OCI-LY1 (cell line): Measurements from ENCODE around the gene USP7.
A peak's percentile ranks its signal among the peaks of the same experiment; 100 is the strongest.
"Not testable (repeated sequence)": the region's sequence is repeated elsewhere in the genome, so short reads cannot be mapped to it uniquely, and the experiment has no call there.

Experiments used
- H2AFZ ChIP-seq: fragments of 200-600 bp; sonication (generic), shearing (Covaris generic); 2 replicates; pipeline ENCODE4 v1.6.0; 2014; ENCODE audit warnings: antibody characterized with exemption, mild to moderate bottlenecking, low read length
- H3F3A ChIP-seq: fragments of 200-600 bp; sonication (generic), shearing (Covaris generic); 2 replicates; pipeline ENCODE4 v1.6.0; 2014; ENCODE audit warnings: mild to moderate bottlenecking, antibody characterized with exemption, low read length, moderate library complexity; ENCODE audit not compliant: insufficient read depth
- H3K27ac ChIP-seq: fragments of 200-600 bp; sonication (generic); 2 replicates; pipeline ENCODE4 v1.5.1; 2014; ENCODE audit warnings: low read length, mixed run types, mild to moderate bottlenecking, low read depth; ENCODE audit not compliant: poor library complexity, severe bottlenecking
- H3K27me3 ChIP-seq: fragments of 200-600 bp; sonication (generic); 2 replicates; pipeline ENCODE4 v1.6.0; 2014; ENCODE audit warnings: antibody characterized with exemption, mild to moderate bottlenecking, low read length, moderate library complexity; ENCODE audit not compliant: insufficient read depth
- H3K36me3 ChIP-seq: fragments of 200-600 bp; sonication (generic); 2 replicates; pipeline ENCODE4 v1.6.1; 2014; ENCODE audit warnings: mild to moderate bottlenecking, antibody characterized with exemption, low read length, moderate library complexity, mixed read lengths; ENCODE audit not compliant: insufficient read depth
- H3K4me1 ChIP-seq: fragments of 200-600 bp; sonication (generic); 2 replicates; pipeline ENCODE4 v1.5.1; 2014; ENCODE audit warnings: mild to moderate bottlenecking, low read length, moderate library complexity; ENCODE audit not compliant: insufficient read depth, severe bottlenecking
- H3K4me2 ChIP-seq: fragments of 200-600 bp; sonication (generic), shearing (Covaris generic); 2 replicates; pipeline ENCODE4 v1.6.1; 2014; ENCODE audit warnings: low read length
- H3K4me3 ChIP-seq: fragments of 200-600 bp; sonication (generic); 2 replicates; pipeline ENCODE4 v1.5.1; 2014; ENCODE audit warnings: low read length, low read depth, mild to moderate bottlenecking, mixed read lengths; ENCODE audit not compliant: poor library complexity, severe bottlenecking
- H3K79me2 ChIP-seq: fragments of 200-600 bp; shearing (Covaris generic); 2 replicates; pipeline ENCODE4 v1.6.1; 2016; ENCODE audit warnings: mixed run types, low read length, mixed read lengths; ENCODE audit not compliant: insufficient read depth
- H3K9ac ChIP-seq: fragments of 200-600 bp; sonication (generic), shearing (Covaris generic); 2 replicates; pipeline ENCODE4 v1.6.1; 2014; ENCODE audit warnings: mild to moderate bottlenecking, low read length, mixed read lengths
- H3K9me2 ChIP-seq: fragments of 200-600 bp; sonication (generic), shearing (Covaris generic); 2 replicates; pipeline ENCODE4 v1.6.1; 2014; ENCODE audit warnings: low read depth, mild to moderate bottlenecking, low read length, mixed read lengths
- H3K9me3 ChIP-seq: fragments of 200-600 bp; shearing (Covaris generic); 2 replicates; pipeline ENCODE4 v1.6.1; 2014; ENCODE audit warnings: low read length, mixed read lengths
- H4K20me1 ChIP-seq: fragments of 200-600 bp; sonication (generic), shearing (Covaris generic); 2 replicates; pipeline ENCODE4 v1.6.0; 2016; ENCODE audit warnings: mild to moderate bottlenecking, low read length; ENCODE audit not compliant: insufficient read depth
- CTCF ChIP-seq: fragments of 200-600 bp; sonication (generic), shearing (Covaris generic); IDR thresholded peaks from 2 replicates; pipeline ENCODE4 v1.5.1; 2017; ENCODE audit warnings: mild to moderate bottlenecking, antibody characterized with exemption, low read length, moderate library complexity, mixed read lengths
- EZH2 ChIP-seq: fragments of 200-600 bp; sonication (generic), shearing (Covaris generic); IDR thresholded peaks from 2 replicates; pipeline ENCODE4 v1.8.0; 2017; ENCODE audit warnings: borderline replicate concordance, mixed run types, mild to moderate bottlenecking, antibody characterized with exemption, low read length, moderate library complexity, mixed read lengths

The USP7 gene

GRCh38 chr16:8874388-8874787 lies 89.3 kb downstream of the USP7 start:
- peaks cover 18% of the 10 kb centered on the region for H3K4me1 ChIP-seq
- TF ChIP-seq CTCF (no peak), EZH2 (no peak)

DNA sequence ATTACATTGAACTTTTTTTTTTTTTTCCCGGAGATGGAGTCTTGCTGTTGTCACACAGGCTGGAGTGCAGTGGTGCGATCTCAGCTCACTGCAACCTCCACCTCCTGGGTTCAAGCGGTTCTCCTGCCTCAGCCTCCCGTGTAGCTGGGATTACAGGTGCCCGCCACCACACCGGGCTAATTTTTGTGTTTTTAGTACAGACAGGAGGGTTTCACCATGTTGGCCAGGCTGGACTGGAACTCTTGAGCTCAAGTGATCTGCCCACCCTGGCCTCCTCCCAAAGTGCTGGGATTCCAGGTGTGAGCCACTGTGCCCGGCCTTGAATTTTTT lies 89.9 kb downstream of the USP7 start:
- not testable (repeated sequence) for H3K4me2 ChIP-seq, H3F3A ChIP-seq, H3K36me3 ChIP-seq, H2AFZ ChIP-seq, H3K27ac ChIP-seq, H3K9ac ChIP-seq, H3K9me3 ChIP-seq, H3K9me2 ChIP-seq, H3K4me3 ChIP-seq, H4K20me1 ChIP-seq, H3K27me3 ChIP-seq, H3K79me2 ChIP-seq
- H3K4me1 ChIP-seq, result peaks cover 21% of the 10 kb centered on the region

More at GRCh38 chr16:8874388-8874787, 89.3 kb downstream of the USP7 start:
- H3F3A ChIP-seq, result peaks cover 4% of the 10 kb centered on the region; the same call in 1 of the 2 replicates
- H3K9ac ChIP-seq, result no peak overlapping the region
- no peak overlapping the region for H2AFZ ChIP-seq
- H3K4me2 ChIP-seq, result no peak overlapping the region
- no peaks in the 10 kb centered on the region for H3K9me2 ChIP-seq
- H3K79me2 ChIP-seq, result no peaks in the 10 kb centered on the region
- no peaks in the 10 kb centered on the region for H3K9me3 ChIP-seq
- H3K4me3 ChIP-seq, result no peak overlapping the region
- H3K27ac ChIP-seq, result no peak overlapping the region
- no peaks in the 10 kb centered on the region for H3K36me3 ChIP-seq
- H3K27me3 ChIP-seq, result no peaks in the 10 kb centered on the region
- no peaks in the 10 kb centered on the region for H4K20me1 ChIP-seq

- peaks cover 4% of the 10 kb centered on the region; the same call in 1 of the 2 replicates for H3F3A ChIP-seq
- no peak overlapping the region for H2AFZ ChIP-seq
- H3K4me1 ChIP-seq, result peaks cover 21% of the 10 kb centered on the region
- no peaks in the 10 kb centered on the region for H3K27me3 ChIP-seq
- H3K9me2 ChIP-seq, result no peaks in the 10 kb centered on the region
- H3K27ac ChIP-seq, result no peak overlapping the region
- no peaks in the 10 kb centered on the region for H3K36me3 ChIP-seq
- TF ChIP-seq EZH2 (no peak), CTCF (peak; percentile 30; the same call in 1 of the 2 replicates)
- no peak overlapping the region for H3K4me3 ChIP-seq
- no peaks in the 10 kb centered on the region for H4K20me1 ChIP-seq
- H3K9me3 ChIP-seq, result no peaks in the 10 kb centered on the region
- no peak overlapping the region for H3K9ac ChIP-seq
- no peak overlapping the region for H3K4me2 ChIP-seq
- no peaks in the 10 kb centered on the region for H3K79me2 ChIP-seq
These were observed 90.5 kb downstream of the USP7 start for GRCh38 chr16:8872967-8873865.

- H2AFZ ChIP-seq, result no peak overlapping the region
- no peak overlapping the region for H3K4me2 ChIP-seq
- no peaks in the 10 kb centered on the region for H3K9me3 ChIP-seq
- H3K4me1 ChIP-seq, result peaks cover 23% of the 10 kb centered on the region
- H3F3A ChIP-seq, result peaks cover 4% of the 10 kb centered on the region; the same call in 1 of the 2 replicates
- TF ChIP-seq CTCF (no peak), EZH2 (no peak)
- H3K9ac ChIP-seq, result no peak overlapping the region
- H3K36me3 ChIP-seq, result no peaks in the 10 kb centered on the region
- H3K27ac ChIP-seq, result no peak overlapping the region
- no peaks in the 10 kb centered on the region for H3K27me3 ChIP-seq
- peaks cover 10% of the 10 kb centered on the region for H3K79me2 ChIP-seq
- H4K20me1 ChIP-seq, result no peaks in the 10 kb centered on the region
- no peaks in the 10 kb centered on the region for H3K9me2 ChIP-seq
- H3K4me3 ChIP-seq, result no peak overlapping the region
These were observed 91.6 kb downstream of the USP7 start for GRCh38 chr16:8872071-8872470.

- not testable (repeated sequence) for H3K9me3 ChIP-seq, H3K9me2 ChIP-seq, H2AFZ ChIP-seq, H3K9ac ChIP-seq, H3K4me3 ChIP-seq, H3K36me3 ChIP-seq, H3K4me2 ChIP-seq, H3F3A ChIP-seq, H4K20me1 ChIP-seq, H3K27ac ChIP-seq, H3K27me3 ChIP-seq
- H3K79me2 ChIP-seq, result peaks cover 30% of the 10 kb centered on the region
- H3K4me1 ChIP-seq, result peaks cover 45% of the 10 kb centered on the region
These were observed 93.8 kb downstream of the USP7 start for GRCh38 chr16:8869988-8870241.
